SK-N-SH (cell line): ENCODE measurements around the gene SEC11A. TPM values are rescaled to one million over a fixed set of nuclear protein-coding genes. Genes with fewer than 3 reads are reported as not detected.

Experiments
- CTCF ChIA-PET: fragments of 300-600, 350-600 bp; formaldehyde crosslinking; extraction: SDS; loops from one replicate; lab custom pipeline; 2021; lab: Yijun Ruan, JAX
- POLR2A ChIA-PET: fragments of 350-600 bp; sonication (Branson Sonifier 250); formaldehyde crosslinking; extraction: SDS; loops from one replicate; lab custom pipeline; 2020; ENCODE audit warnings: antibody characterized with exemption, inconsistent platforms; lab: Yijun Ruan, JAX
- DNase-seq: peaks from one replicate; pipeline ENCODE4 v3.0.0; 2012
- H2AFZ ChIP-seq: fragments of 200-600 bp; sonication (generic); 2 replicates; pipeline ENCODE4 v1.8.1; 2016; ENCODE audit warnings: antibody characterized with exemption, mild to moderate bottlenecking, low read depth
- H3F3A ChIP-seq: fragments of 200-600 bp; sonication (generic); replicated peaks from 2 replicates; pipeline ENCODE3; 2016; ENCODE audit warnings: antibody characterized with exemption, mild to moderate bottlenecking; ENCODE audit not compliant: insufficient read depth
- H3K27ac ChIP-seq, 2 experiments: fragments of 200-500 bp in 1 of 2; fragments of 200-600 bp in 1 of 2; sonication (Bioruptor generic) in 1 of 2; sonication (generic), shearing (Covaris generic) in 1 of 2; 2 replicates each; pipeline versions ENCODE4 v1.5.1 to v1.6.1; 2014 to 2016; ENCODE audit warnings: low read depth in 2 of 2, inconsistent platforms in 1 of 2, low read length in 1 of 2, mild to moderate bottlenecking in 1 of 2, mixed read lengths in 1 of 2
- H3K27me3 ChIP-seq: fragments of 200-600 bp; sonication (generic), shearing (Covaris generic); 2 replicates; pipeline ENCODE4 v1.6.1; 2016; ENCODE audit warnings: mixed run types; ENCODE audit not compliant: insufficient read depth
- H3K36me3 ChIP-seq, 2 experiments: fragments of 200-500 bp in 1 of 2; fragments of 200-600 bp in 1 of 2; sonication (Bioruptor generic) in 1 of 2; sonication (generic) in 1 of 2; replicated peaks in 1 of 2; 2 replicates each; pipeline versions ENCODE3 to v1.5.1; 2014 to 2016; ENCODE audit warnings: low read length in 1 of 2, mild to moderate bottlenecking in 1 of 2; ENCODE audit not compliant: insufficient read depth in 2 of 2, control insufficient read depth in 1 of 2
- H3K4me1 ChIP-seq, 2 experiments: fragments of 200-500 bp in 1 of 2; fragments of 200-600 bp in 1 of 2; sonication (Bioruptor generic) in 1 of 2; sonication (generic), shearing (Covaris generic) in 1 of 2; 2 replicates each; pipeline versions ENCODE4 v1.5.1 to v1.6.1; 2014 to 2016; ENCODE audit warnings: low read depth in 1 of 2, low read length in 1 of 2, mixed run types in 1 of 2; ENCODE audit not compliant: insufficient read depth in 2 of 2, control insufficient read depth in 1 of 2
- H3K4me2 ChIP-seq: fragments of 200-600 bp; sonication (generic), shearing (Covaris generic); 2 replicates; pipeline ENCODE4 v1.6.1; 2017; ENCODE audit warnings: mixed run types
- H3K4me3 ChIP-seq, 2 experiments: fragments of 200-500 bp in 1 of 2; fragments of 200-600 bp in 1 of 2; sonication (Bioruptor generic) in 1 of 2; sonication (generic), shearing (Covaris generic) in 1 of 2; 2 replicates each; pipeline versions ENCODE4 v1.5.1 to v1.8.1; 2014 to 2016; ENCODE audit warnings: low read depth in 2 of 2, inconsistent platforms in 1 of 2, low read length in 1 of 2, mild to moderate bottlenecking in 1 of 2, mixed read lengths in 1 of 2, moderate library complexity in 1 of 2
- H3K79me2 ChIP-seq: fragments of 200-600 bp; sonication (generic); 2 replicates; pipeline ENCODE4 v1.8.1; 2017; ENCODE audit warnings: mild to moderate bottlenecking; ENCODE audit not compliant: insufficient read depth
- H3K9ac ChIP-seq: fragments of 200-600 bp; sonication (generic); 2 replicates; pipeline ENCODE4 v1.6.1; 2017; ENCODE audit warnings: mixed run types
- H3K9me2 ChIP-seq: fragments of 200-600 bp; sonication (generic); 2 replicates; pipeline ENCODE4 v1.6.1; 2017; ENCODE audit warnings: mixed run types
- H3K9me3 ChIP-seq: fragments of 200-600 bp; sonication (generic); 2 replicates; pipeline ENCODE4 v1.6.1; 2017; ENCODE audit warnings: mixed run types, mild to moderate bottlenecking, moderate library complexity
- H4K20me1 ChIP-seq: fragments of 200-600 bp; sonication (generic); 2 replicates; pipeline ENCODE4 v1.6.1; 2017; ENCODE audit warnings: mild to moderate bottlenecking, mixed run types; ENCODE audit not compliant: insufficient read depth
- CTCF ChIP-seq: fragments of 200-600 bp; sonication (generic); IDR thresholded peaks from 2 replicates; pipeline ENCODE4 v1.6.1; 2017; ENCODE audit warnings: antibody characterized with exemption, mild to moderate bottlenecking, moderate library complexity
- ELF1 ChIP-seq: IDR thresholded peaks from 2 replicates; pipeline ENCODE4 v1.4.0; 2012
- EZH2phosphoT487 ChIP-seq: fragments of 200-600 bp; sonication (generic); IDR thresholded peaks from 2 replicates; pipeline ENCODE4 v1.6.1; 2017; ENCODE audit warnings: low read depth, mixed run types, mild to moderate bottlenecking, antibody characterized with exemption, moderate library complexity, borderline replicate concordance
- FOXJ3 ChIP-seq: sonication (generic); formaldehyde crosslinking; IDR thresholded peaks from 2 replicates; pipeline ENCODE4 v1.5.1; 2020; ENCODE audit warnings: mild to moderate bottlenecking, missing genetic modification reagents
- IRF3 ChIP-seq: fragments of 150-350 bp; IDR thresholded peaks from 2 replicates; pipeline ENCODE4 v1.6.1; 2016; ENCODE audit warnings: mild to moderate bottlenecking, low read depth, low read length
- MAX ChIP-seq: IDR thresholded peaks from 2 replicates; pipeline ENCODE4 v1.4.0; 2012; ENCODE audit warnings: low read depth
- POLR2AphosphoS5 ChIP-seq: IDR thresholded peaks from 2 replicates; pipeline ENCODE4 v1.6.1; 2012; ENCODE audit warnings: low read depth, low read length
- REST ChIP-seq: IDR thresholded peaks from 2 replicates; pipeline ENCODE4 v1.6.1; 2012; ENCODE audit warnings: mild to moderate bottlenecking, low read depth, low read length, moderate library complexity
- RFX5 ChIP-seq: IDR thresholded peaks from 2 replicates; pipeline ENCODE4 v1.6.1; 2012; ENCODE audit warnings: mild to moderate bottlenecking, improper control_type of control experiment, low read length
- SIN3A ChIP-seq: IDR thresholded peaks from 2 replicates; pipeline ENCODE4 v1.6.1; 2012; ENCODE audit warnings: low read depth, mild to moderate bottlenecking, low read length, moderate library complexity, borderline replicate concordance
- TEAD4 ChIP-seq: IDR thresholded peaks from 2 replicates; pipeline ENCODE4 v1.4.0; 2012; ENCODE audit warnings: mild to moderate bottlenecking, borderline replicate concordance; ENCODE audit not compliant: insufficient read depth
- USF1 ChIP-seq: IDR thresholded peaks from 2 replicates; pipeline ENCODE4 v1.4.0; 2012; ENCODE audit warnings: low read depth, borderline replicate concordance
- YY1 ChIP-seq: IDR thresholded peaks from 2 replicates; pipeline ENCODE4 v1.4.0; 2012; ENCODE audit warnings: low read depth, mild to moderate bottlenecking
- ZBTB33 ChIP-seq: IDR thresholded peaks from 2 replicates; pipeline ENCODE4 v1.4.0; 2012; ENCODE audit warnings: low read depth, borderline replicate concordance
- WGBS: methylation state at CpG from one replicate; pipeline ENCODE4 v1.1.6; 2017; ENCODE audit warnings: low lambda C conversion rate; 5-methylcytosine and 5-hydroxymethylcytosine counted together
- polyA plus RNA-seq, 3 experiments: library from polyadenylated mRNA; depleted of rRNA; stranded (reverse); fragments of >200 nt; gene quantifications; 2 replicates each; pipeline ENCODE4 v1.2.3, GENCODE V29; 2012

Gene SEC11A
- polyA plus RNA-seq, 1 of the 3 experiments (the other 2 are of a cell fraction): 107 TPM

GRCh38 chr15:84696757-84697156 is 19.2 kb downstream of the SEC11A start:
- ChIA-PET CTCF (interaction anchor here (0.6 kb wide), 1 partner anchor 55 kb away, joined by 3 read pairs; no protein-coding TSS in a partner anchor), POLR2A (interaction anchor here (1.2 kb wide), 1 partner anchor 19 kb away, joined by 4 read pairs; the partner anchor contains the start of gene SEC11A)
- H3K27ac ChIP-seq: no peak overlapping the region
- H3K9ac ChIP-seq: no peak overlapping the region
- peaks cover 16% of the 10 kb centered on the region for H3F3A ChIP-seq
- 92% methylated on average over 4 of the region's 4 CpGs for WGBS
- peaks cover 0 to 10% of the 10 kb centered on the region in 2 experiments for H3K36me3 ChIP-seq
- no peaks in the 10 kb centered on the region for H3K4me1 ChIP-seq
- no peak overlapping the region for H2AFZ ChIP-seq
- no peak overlapping the region for H3K4me2 ChIP-seq
- no peaks in the 10 kb centered on the region for H3K27me3 ChIP-seq
- no peaks in the 10 kb centered on the region for H3K9me3 ChIP-seq
- no peaks in the 10 kb centered on the region for H3K9me2 ChIP-seq
- no peak overlapping the region for H3K4me3 ChIP-seq
- TF ChIP-seq POLR2AphosphoS5: no peak
- no peak for TF ChIP-seq ZBTB33
- TF ChIP-seq YY1: no peak
- no peak for TF ChIP-seq RFX5
- TF ChIP-seq CTCF: no peak
- no peak for DNase-seq
- H4K20me1 ChIP-seq: peaks cover 81% of the 10 kb centered on the region
- peaks cover 100% of the 10 kb centered on the region for H3K79me2 ChIP-seq

- WGBS: 96% methylated on average over 8 of the region's 8 CpGs
- Histone ChIP-seq H3K9me2 (no peaks in the 10 kb centered on the region), H3K36me3 (peaks cover 15 to 62% of the 10 kb centered on the region in 2 experiments), H3K4me3 (no peak overlapping the region), H3K4me1 (no peaks in the 10 kb centered on the region; a peak in 1 of 4 replicates), H3K4me2 (no peak overlapping the region), H3K9me3 (no peaks in the 10 kb centered on the region), H2AFZ (no peak overlapping the region), H3F3A (peaks cover 32% of the 10 kb centered on the region), H3K27ac (no peak overlapping the region), H3K9ac (no peak overlapping the region), H4K20me1 (peaks cover 19% of the 10 kb centered on the region), H3K79me2 (peaks cover 79% of the 10 kb centered on the region), H3K27me3 (no peaks in the 10 kb centered on the region)
- POLR2A ChIA-PET: no interaction called here
- DNase-seq: no peak
- CTCF ChIA-PET: no interaction called here
- TF ChIP-seq SIN3A (no peak), IRF3 (no peak), MAX (no peak), USF1 (no peak), REST (no peak), FOXJ3 (CRISPR knock-in tag) (no peak), ZBTB33 (no peak), EZH2phosphoT487 (no peak), TEAD4 (no peak), ELF1 (no peak), RFX5 (no peak)
Measured at GRCh38 chr15:84690342-84690741, 25.6 kb downstream of the SEC11A start.
